OCI-LY1 (cell line): ENCODE data around the gene GOLGA2.

Experiments used
- H2AFZ ChIP-seq: fragments of 200-600 bp; sonication (generic), shearing (Covaris generic); 2 replicates; pipeline ENCODE4 v1.6.0; 2014; ENCODE audit warnings: antibody characterized with exemption, mild to moderate bottlenecking, low read length
- H3F3A ChIP-seq: fragments of 200-600 bp; sonication (generic), shearing (Covaris generic); 2 replicates; pipeline ENCODE4 v1.6.0; 2014; ENCODE audit warnings: mild to moderate bottlenecking, antibody characterized with exemption, low read length, moderate library complexity; ENCODE audit not compliant: insufficient read depth
- H3K27ac ChIP-seq: fragments of 200-600 bp; sonication (generic); 2 replicates; pipeline ENCODE4 v1.5.1; 2014; ENCODE audit warnings: low read length, mixed run types, mild to moderate bottlenecking, low read depth; ENCODE audit not compliant: poor library complexity, severe bottlenecking
- H3K27me3 ChIP-seq: fragments of 200-600 bp; sonication (generic); 2 replicates; pipeline ENCODE4 v1.6.0; 2014; ENCODE audit warnings: antibody characterized with exemption, mild to moderate bottlenecking, low read length, moderate library complexity; ENCODE audit not compliant: insufficient read depth
- H3K36me3 ChIP-seq: fragments of 200-600 bp; sonication (generic); 2 replicates; pipeline ENCODE4 v1.6.1; 2014; ENCODE audit warnings: mild to moderate bottlenecking, antibody characterized with exemption, low read length, moderate library complexity, mixed read lengths; ENCODE audit not compliant: insufficient read depth
- H3K4me1 ChIP-seq: fragments of 200-600 bp; sonication (generic); 2 replicates; pipeline ENCODE4 v1.5.1; 2014; ENCODE audit warnings: mild to moderate bottlenecking, low read length, moderate library complexity; ENCODE audit not compliant: insufficient read depth, severe bottlenecking
- H3K4me2 ChIP-seq: fragments of 200-600 bp; sonication (generic), shearing (Covaris generic); 2 replicates; pipeline ENCODE4 v1.6.1; 2014; ENCODE audit warnings: low read length
- H3K4me3 ChIP-seq: fragments of 200-600 bp; sonication (generic); 2 replicates; pipeline ENCODE4 v1.5.1; 2014; ENCODE audit warnings: low read length, low read depth, mild to moderate bottlenecking, mixed read lengths; ENCODE audit not compliant: poor library complexity, severe bottlenecking
- H3K79me2 ChIP-seq: fragments of 200-600 bp; shearing (Covaris generic); 2 replicates; pipeline ENCODE4 v1.6.1; 2016; ENCODE audit warnings: mixed run types, low read length, mixed read lengths; ENCODE audit not compliant: insufficient read depth
- H3K9ac ChIP-seq: fragments of 200-600 bp; sonication (generic), shearing (Covaris generic); 2 replicates; pipeline ENCODE4 v1.6.1; 2014; ENCODE audit warnings: mild to moderate bottlenecking, low read length, mixed read lengths
- H3K9me2 ChIP-seq: fragments of 200-600 bp; sonication (generic), shearing (Covaris generic); 2 replicates; pipeline ENCODE4 v1.6.1; 2014; ENCODE audit warnings: low read depth, mild to moderate bottlenecking, low read length, mixed read lengths
- H3K9me3 ChIP-seq: fragments of 200-600 bp; shearing (Covaris generic); 2 replicates; pipeline ENCODE4 v1.6.1; 2014; ENCODE audit warnings: low read length, mixed read lengths
- H4K20me1 ChIP-seq: fragments of 200-600 bp; sonication (generic), shearing (Covaris generic); 2 replicates; pipeline ENCODE4 v1.6.0; 2016; ENCODE audit warnings: mild to moderate bottlenecking, low read length; ENCODE audit not compliant: insufficient read depth
- EZH2 ChIP-seq: fragments of 200-600 bp; sonication (generic), shearing (Covaris generic); IDR thresholded peaks from 2 replicates; pipeline ENCODE4 v1.8.0; 2017; ENCODE audit warnings: borderline replicate concordance, mixed run types, mild to moderate bottlenecking, antibody characterized with exemption, low read length, moderate library complexity, mixed read lengths
- TF ChIP-seq, protein P1 (sequence below): fragments of 200-600 bp; sonication (generic), shearing (Covaris generic); IDR thresholded peaks from 2 replicates; pipeline ENCODE4 v1.5.1; 2017; ENCODE audit warnings: mild to moderate bottlenecking, antibody characterized with exemption, low read length, moderate library complexity, mixed read lengths

Gene GOLGA2

DNA sequence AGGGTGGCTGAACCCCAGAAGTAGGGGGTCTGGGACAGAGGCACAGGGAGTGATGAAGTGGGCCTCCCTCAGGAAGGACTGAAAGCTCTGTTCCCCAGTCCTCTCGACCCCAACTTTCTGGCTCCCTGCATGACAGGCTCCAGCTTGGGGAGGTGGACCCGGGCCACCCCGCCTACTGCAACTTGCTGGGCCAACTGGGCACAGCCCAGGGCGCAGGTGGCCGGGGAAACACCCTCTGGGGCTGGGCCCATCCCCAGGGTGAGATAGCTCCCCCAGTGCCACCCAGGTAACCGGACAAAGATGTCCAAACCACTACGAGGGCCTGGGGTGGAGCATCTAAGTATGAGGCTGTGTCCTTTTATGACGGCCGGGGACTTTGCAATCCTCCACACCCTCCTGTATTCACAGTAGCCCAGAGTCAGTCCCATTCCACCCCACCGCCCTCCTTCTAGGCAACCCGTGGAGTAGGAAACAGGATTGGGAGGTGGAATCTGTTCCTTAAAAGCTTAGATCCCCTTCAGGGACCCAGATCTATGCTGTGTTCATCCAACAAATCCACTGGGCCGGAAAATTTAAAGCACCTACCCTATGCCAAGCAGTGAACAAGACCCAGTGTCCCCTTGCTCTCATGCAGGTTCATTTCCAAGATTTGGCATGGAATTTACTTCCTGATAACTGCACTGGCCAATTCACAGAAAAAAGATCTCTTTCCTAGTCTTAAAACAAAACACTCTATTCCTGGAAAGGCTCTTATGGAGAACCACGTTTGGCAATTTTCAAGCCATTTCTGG, 52.7 kb downstream of the GOLGA2 start:
- H3K27ac ChIP-seq, result no peak overlapping the region
- no peak overlapping the region for H2AFZ ChIP-seq
- no peak overlapping the region for H3K9ac ChIP-seq
- H3K4me2 ChIP-seq, result no peak overlapping the region
- no peaks in the 10 kb centered on the region for H3K9me3 ChIP-seq
- TF ChIP-seq EZH2, result no peak
- TF ChIP-seq, protein P1, sequence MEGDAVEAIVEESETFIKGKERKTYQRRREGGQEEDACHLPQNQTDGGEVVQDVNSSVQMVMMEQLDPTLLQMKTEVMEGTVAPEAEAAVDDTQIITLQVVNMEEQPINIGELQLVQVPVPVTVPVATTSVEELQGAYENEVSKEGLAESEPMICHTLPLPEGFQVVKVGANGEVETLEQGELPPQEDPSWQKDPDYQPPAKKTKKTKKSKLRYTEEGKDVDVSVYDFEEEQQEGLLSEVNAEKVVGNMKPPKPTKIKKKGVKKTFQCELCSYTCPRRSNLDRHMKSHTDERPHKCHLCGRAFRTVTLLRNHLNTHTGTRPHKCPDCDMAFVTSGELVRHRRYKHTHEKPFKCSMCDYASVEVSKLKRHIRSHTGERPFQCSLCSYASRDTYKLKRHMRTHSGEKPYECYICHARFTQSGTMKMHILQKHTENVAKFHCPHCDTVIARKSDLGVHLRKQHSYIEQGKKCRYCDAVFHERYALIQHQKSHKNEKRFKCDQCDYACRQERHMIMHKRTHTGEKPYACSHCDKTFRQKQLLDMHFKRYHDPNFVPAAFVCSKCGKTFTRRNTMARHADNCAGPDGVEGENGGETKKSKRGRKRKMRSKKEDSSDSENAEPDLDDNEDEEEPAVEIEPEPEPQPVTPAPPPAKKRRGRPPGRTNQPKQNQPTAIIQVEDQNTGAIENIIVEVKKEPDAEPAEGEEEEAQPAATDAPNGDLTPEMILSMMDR, result no peak
- H3K4me1 ChIP-seq, result peaks cover 8% of the 10 kb centered on the region
- no peaks in the 10 kb centered on the region for H3K79me2 ChIP-seq
- H3K36me3 ChIP-seq, result no peaks in the 10 kb centered on the region
- no peaks in the 10 kb centered on the region for H3F3A ChIP-seq
- peaks cover 9% of the 10 kb centered on the region; the same call in 1 of the 2 replicates for H3K27me3 ChIP-seq
- H3K4me3 ChIP-seq, result no peak overlapping the region
- no peaks in the 10 kb centered on the region for H3K9me2 ChIP-seq
- no peaks in the 10 kb centered on the region for H4K20me1 ChIP-seq

GRCh38 chr9:128222026-128222425, 53.8 kb downstream of the GOLGA2 start:
- TF ChIP-seq, protein P1, result no peak
- no peak for TF ChIP-seq EZH2
- Histone ChIP-seq H3K9ac (no peak overlapping the region), H3K4me2 (no peak overlapping the region), H3K79me2 (no peaks in the 10 kb centered on the region), H3K4me3 (no peak overlapping the region), H3K27ac (no peak overlapping the region), H3K4me1 (peaks cover 9% of the 10 kb centered on the region), H3K36me3 (no peaks in the 10 kb centered on the region), H2AFZ (no peak overlapping the region), H3K27me3 (peaks cover 9% of the 10 kb centered on the region; the same call in 1 of the 2 replicates), H3F3A (no peaks in the 10 kb centered on the region), H3K9me3 (no peaks in the 10 kb centered on the region), H4K20me1 (no peaks in the 10 kb centered on the region), H3K9me2 (no peaks in the 10 kb centered on the region)

DNA sequence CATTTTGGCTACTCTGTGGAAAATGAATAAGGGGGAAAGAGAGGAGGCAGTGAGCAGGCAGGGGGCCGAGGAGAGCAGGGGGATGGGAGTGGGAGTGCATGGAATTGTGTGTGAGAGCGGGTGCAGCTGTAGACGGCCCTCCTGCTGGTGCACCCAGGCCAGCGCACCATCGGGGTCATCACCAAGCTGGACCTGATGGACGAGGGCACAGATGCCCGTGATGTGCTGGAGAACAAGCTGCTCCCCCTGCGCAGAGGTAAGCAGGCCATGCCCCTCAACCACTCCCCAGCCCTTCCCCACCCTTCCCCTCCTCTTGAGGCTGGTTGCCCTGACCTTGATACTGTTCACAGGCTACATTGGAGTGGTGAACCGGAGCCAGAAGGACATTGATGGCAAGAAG, 56.0 kb downstream of the GOLGA2 start:
- Histone ChIP-seq H3K27ac (no peak overlapping the region), H3K4me2 (no peak overlapping the region), H4K20me1 (no peaks in the 10 kb centered on the region), H2AFZ (no peak overlapping the region), H3K36me3 (no peaks in the 10 kb centered on the region), H3K79me2 (no peaks in the 10 kb centered on the region), H3K9me3 (no peaks in the 10 kb centered on the region), H3K9ac (no peak overlapping the region), H3K9me2 (no peaks in the 10 kb centered on the region), H3K4me3 (no peak overlapping the region), H3F3A (no peaks in the 10 kb centered on the region), H3K4me1 (peaks cover 9% of the 10 kb centered on the region), H3K27me3 (peaks cover 7% of the 10 kb centered on the region; the same call in 1 of the 2 replicates)
- TF ChIP-seq, protein P1, result no peak
- no peak for TF ChIP-seq EZH2
